ENCODE measurements around the gene MICAL3.
"Not testable (repeated sequence)": the region's sequence is repeated elsewhere in the genome, so short reads cannot be mapped to it uniquely, and the experiment has no call there.

The MICAL3 gene

DNA sequence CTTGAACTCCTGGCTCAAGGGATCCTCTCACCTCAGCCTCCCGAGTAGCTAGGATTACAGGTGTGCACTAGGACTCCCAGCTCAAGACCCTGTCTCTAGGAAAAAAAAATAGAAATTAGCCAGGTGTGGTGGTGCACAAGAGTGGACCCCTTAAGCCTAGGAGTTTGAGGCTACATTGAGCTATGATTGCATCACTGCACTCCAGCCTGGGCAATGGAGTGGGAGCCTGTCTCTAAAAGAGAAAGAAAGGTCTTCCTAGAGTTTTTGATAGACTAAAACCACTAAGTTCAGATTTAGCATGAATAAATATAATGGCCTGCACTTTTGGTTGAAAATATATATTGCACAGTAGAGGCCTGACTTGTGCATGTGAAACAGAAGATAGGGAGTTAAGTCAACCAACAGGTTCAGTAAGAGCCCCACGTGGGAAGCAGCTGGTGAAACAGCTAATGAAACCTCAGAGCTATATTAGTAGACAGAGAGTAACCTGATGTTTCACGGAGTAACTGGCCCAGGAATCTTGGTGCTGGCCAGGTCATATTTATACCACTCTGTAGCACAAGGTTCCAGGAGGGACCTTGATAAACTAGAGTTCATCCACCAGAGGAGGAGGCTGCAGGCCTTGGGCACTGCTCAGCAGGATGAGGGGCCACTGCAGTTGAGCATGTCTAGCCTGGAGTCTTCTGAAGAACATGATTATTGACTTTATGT lies 4.6 kb upstream of the MICAL3 start:
- DNase-seq, result no peak

DNA sequence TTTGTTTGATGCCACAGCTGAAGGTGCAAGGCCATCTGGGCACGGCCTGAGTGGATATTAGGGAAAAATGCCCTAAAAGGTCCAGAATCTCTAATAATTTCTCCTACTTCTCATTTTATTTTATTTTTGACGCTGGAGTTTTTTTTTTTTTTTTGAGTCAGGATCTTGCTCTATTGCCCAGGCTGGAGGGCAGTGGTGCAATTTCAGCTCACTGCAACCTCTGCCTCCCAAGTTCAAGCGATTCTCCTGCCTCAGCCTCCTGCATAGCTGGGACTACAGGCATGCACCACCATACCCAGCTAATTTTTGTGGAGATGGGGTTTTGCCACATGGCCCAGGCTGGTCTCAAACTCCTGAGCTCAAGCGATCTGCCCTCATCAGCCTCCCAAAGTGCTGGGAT lies 1.5 kb upstream of the MICAL3 start:
- not testable (repeated sequence) for DNase-seq

DNA sequence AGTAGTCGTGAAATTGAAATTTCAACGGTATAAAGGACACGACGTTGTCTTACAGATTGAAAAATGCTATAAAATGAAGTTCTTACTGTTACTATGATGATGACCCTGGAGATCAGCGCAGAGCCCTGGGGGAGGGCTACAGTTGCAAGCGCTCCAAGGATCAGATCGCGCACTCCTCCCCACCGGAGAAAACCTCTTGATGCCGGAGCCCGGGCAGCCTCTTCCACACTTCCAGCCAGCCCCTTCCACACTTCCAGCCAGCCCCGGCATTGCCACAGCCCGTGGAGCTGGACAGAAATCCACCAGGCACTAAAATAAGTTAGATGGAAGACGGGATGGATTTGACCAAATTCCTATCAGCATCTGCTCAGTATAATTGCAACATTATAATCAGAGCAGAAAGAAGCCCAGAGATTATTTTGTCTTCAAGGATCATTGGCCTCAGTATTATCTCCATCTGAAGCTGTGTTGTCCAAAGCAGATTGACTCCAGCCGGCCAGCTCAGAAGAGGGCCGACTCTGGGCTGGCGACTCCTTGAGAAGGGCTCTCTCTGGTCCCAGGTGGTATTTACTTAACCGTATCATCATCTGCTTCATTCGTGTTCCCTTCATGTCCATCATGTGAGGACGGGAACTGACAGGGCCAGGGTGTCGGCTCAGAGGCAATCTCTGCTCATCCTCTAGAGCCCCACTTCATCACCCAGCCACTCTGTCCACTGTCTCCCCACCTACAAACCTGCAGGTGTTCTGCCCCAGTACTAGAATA lies 777 bp upstream of the MICAL3 start:
- no peak for DNase-seq

DNA sequence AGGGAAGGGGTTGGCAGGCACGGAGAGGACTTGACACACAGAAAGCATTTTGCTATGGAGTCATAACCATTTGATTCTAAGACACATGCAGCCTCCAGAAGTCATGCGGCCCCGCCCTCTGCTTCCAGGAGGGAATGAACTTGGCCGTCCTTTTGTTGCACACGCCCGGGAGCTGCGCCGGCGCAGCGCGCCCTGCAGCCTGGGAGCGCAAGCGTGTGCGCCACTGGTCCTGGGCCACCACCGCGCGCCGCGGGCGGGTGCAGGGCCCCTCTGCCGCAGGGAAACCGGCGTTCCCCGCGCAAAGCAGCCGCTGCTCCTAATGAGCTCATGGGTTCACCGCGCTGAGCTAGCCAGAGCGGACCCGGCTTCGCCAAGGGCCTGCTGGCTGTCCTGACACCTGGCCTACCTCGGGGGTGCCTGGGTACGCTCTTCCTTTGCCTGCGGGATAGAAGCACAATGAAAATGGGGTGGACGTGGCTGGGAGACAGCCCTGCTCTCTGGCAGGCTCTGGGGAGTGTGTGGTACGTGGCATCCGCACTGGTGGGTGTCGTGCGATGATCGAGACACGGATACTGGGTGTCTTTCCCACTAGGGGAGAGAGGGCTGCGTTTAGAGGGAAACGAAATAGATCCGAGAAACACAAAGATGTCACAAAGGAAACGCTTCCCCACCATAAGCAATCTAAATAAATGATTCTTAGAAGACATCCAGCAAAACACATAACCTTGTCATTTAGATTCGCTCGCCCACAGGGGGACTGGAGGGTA lies 669 bp downstream of the MICAL3 start:
- DNase-seq, result peak; percentile 89

DNA sequence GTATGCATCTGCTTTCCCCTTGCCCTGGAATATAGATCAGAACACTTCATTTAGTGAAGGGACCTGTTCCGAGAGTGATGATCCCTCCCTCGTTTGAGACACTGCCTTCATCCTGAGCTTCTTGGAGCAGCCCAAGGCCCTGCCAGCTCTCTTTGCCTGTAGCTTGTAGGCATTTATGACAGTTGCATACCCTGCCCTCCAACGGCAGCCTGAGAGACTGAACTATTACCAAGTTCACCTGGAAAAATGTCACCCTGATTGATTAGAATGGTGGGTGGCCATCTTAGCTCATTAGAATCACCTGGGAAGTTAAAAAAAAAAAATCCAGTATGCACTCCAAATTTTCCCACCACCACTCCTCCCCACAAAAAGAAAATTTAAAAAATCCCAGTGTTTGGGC lies 1.5 kb downstream of the MICAL3 start:
- no peak for DNase-seq

DNA sequence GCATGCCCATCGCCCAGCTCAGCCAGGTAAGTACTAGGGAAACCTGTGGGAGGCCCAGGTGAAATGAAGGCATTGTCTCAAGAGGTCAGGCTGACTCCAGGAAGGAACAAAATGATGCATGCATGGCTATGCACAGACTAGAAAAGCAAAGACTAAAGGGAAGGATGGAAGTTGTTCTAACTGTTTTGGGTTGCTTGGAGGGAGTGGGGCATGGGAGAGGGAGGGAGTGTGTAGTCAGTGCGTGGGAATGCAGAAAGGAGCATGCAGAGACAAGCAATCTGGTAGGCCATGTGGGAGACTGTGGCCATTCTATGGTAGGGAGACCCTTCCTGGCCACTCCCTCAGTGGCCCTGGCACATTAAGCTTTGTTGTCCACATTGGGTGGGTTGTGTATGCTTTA lies 2.9 kb downstream of the MICAL3 start:
- DNase-seq, result no peak

DNA sequence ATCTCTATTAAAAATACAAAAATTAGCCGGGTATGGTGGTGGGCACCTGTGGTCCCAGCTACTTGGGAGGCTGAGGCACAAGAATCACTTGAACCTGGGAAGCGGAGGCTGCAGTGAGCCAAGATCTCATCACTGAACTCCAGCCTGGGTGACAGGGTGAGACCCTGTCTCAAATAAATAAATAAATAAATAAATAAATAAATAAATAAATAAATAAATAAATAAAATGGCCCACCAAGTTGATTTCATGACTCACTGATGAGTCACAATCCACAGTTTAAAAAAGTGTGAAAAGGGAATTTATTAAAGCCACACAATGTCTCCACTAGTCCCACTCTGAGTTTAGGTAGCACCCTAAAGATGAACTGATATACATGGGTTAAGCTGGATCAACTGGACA lies 3.6 kb downstream of the MICAL3 start:
- DNase-seq, result not testable (repeated sequence)

DNA sequence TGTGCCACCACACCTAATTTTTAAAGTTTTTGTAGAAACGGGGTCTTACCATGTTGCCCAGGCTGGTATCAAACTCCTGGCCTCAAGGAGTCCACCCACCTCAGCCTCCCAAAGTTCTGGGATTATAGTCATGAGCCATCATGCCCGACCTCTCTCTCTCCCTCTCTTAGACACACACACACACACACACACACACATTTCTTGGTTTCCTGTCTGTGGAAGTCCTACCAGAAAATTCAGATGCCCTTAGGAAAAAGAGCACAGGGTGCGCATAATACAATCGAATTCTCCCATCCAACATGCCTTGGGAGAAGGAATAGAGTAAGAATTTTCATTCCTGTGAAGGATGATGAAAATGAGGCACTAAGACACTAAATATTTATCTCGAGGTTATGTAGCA lies 10.4 kb downstream of the MICAL3 start:
- DNase-seq, result no peak

DNA sequence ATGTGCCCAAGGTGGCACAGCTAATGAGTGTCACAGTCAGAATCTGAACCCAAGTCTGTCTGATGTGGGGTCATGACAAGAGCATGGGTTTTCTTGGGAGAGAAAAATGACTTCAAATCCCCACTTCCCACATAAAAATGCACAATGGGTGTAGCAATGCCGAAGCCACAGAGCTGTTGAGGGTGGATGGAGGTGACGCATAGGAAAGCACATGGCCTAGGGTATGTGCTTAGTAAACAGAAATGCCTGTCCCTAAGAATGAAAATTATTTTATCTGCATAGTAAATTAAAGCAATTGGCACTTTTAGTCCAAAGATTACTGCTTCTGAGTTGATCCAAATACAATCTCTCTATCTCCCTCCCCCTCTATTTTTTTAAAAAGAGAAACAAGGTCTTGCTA lies 10.9 kb downstream of the MICAL3 start:
- no peak for DNase-seq

DNA sequence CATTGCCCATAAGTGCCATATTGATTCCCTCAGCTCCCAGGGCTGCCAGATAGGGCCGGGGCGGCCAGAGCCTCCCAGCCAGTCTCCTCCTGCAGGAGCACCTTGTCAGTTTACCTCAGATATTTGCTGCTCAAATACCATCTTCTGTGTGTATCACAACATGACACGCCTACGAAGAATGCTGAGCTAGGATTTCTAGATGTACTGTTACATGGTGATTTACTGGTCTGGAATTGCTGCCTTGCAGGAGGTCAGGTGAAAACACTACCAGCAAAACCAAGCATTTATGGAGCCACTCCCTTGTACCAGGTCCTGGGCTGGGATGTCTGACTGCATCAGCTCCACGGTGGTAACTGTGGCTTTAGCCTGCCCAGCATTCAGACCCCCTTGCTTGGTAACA lies 11.8 kb downstream of the MICAL3 start:
- no peak for DNase-seq

DNA sequence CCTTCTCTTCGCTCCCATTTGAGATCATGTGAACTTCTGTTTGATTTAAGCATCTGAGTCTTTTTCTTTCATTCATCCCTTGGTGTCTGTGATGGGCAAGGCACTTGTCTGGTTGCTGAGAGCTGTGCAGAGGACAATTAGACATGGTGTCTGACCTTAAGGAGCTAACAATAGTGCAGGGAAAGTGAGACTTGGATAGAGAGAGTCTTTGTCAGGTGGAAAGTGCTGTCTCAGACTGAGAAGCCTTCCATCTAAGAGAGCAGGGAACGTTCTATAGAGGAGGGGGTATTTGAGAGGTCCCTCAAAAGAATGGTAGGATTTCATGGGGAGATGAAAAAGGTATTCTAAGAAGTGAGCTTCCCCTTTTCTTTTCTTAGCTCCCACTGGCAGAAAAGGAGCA lies 14.1 kb downstream of the MICAL3 start:
- no peak for DNase-seq

DNA sequence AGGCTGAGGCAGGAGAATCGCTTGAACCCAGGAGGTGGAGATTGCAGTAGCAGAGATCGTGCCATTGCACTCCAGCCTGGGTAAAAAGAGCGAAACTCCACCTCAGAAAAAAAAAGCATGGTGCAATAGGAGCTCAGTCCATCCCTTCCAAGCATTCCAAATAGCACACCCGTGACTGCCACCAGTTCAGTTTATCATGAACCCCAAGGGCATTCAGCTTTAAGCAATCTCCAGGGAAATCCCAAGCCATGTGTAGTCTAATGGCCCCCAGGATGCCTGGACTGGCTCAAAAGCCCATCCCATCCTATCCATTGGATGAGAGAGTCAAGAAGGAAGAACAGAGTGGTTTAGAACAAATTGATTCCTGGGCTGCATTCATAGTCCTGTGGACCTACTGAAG lies 16.2 kb downstream of the MICAL3 start:
- DNase-seq, result no peak

DNA sequence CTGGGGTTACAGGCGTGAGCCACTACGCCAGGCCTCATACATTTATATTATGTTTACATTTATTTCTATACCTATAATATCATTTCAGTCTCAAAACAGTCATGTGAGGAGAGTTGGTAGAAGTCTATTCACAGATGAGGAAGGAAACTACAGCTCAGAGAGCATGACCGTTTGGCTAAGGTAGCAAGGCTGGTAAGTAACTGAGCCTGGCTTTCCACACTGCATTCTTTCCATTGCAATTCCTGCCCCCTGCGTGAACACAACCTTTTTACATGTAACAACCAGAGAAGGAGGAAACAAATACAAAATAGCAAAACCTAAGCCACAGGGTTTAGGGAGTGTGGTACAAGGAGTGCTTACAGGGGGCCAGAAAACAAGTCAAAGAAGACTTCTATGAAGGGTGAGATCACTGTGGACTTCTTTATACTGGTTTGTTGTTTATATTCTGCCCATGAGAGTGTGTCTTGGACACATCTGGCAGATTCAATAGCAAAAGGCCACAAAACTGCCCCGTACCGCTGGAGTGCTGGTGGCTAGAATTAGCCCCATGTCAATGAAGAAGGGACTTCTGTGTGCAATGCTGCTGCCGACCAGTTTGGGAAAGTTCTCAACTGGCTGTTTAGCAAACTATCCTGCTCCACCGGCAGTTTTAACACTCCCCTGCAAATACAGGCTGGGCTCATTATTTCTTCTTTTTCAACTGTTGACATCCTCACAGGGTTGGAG lies 19.0 kb downstream of the MICAL3 start:
- no peak for DNase-seq

DNA sequence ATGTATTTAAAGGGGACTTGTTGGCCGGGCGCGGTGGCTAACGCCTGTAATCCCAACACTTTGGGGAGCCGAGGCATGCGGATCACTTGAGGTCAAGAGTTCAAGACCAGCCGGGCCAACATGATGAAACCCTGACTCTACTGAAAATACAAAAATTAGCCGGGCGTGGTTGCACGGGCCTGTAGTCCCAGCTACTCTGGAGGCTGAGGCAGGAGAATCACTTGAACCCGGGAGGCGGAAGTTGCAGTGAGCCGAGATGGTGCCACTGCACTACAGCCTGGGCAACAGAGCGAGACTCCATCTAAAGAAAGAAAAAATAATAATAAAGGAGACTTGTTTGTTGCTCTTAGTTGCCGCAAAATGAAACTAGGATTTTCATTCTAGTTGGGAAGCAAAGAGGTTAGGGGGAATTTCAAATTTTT lies 22.5 kb downstream of the MICAL3 start:
- DNase-seq, result not testable (repeated sequence)

DNA sequence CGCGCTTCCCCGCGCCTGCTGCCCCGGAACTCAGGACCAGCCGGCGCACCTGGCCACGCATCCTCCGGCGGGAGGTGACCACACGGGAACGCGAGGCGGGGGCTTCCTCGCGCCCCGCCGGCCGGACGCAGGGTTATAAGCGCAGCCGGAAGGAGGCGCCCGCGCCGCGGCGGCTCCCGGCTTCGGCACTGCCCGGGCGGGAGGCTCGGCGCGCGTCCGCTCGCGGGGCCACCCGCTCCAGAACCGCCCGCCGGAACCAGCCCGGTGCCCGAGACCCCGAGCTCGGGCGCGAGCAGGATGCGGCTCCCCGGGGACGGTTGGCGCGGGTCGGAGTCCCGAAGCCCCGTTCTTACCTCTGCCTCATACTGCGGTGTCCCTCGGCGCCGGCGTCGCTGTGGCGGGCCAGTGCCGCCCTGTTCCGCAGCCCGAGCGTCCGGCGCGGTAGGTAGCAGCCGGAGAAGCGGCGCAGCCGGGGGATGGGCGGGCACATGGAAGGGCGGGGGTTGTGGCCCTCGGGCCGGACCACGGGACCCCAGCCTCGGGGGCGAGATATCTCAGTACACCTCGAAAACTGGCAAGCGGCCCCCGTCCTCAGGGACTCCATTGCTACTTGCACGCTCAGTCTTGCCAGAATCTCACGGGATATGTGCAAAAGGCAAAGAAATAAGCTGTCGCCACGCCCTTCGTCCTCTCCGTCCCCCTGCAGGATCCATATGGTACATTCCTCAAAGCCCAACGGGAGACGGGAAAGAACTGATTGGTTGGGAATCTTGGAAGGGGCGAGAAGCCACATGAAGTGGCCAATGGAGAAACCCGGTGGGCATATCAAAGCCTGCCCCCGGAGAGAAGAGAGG lies 23.1 kb downstream of the MICAL3 start:
- DNase-seq, result peak; percentile 99

DNA sequence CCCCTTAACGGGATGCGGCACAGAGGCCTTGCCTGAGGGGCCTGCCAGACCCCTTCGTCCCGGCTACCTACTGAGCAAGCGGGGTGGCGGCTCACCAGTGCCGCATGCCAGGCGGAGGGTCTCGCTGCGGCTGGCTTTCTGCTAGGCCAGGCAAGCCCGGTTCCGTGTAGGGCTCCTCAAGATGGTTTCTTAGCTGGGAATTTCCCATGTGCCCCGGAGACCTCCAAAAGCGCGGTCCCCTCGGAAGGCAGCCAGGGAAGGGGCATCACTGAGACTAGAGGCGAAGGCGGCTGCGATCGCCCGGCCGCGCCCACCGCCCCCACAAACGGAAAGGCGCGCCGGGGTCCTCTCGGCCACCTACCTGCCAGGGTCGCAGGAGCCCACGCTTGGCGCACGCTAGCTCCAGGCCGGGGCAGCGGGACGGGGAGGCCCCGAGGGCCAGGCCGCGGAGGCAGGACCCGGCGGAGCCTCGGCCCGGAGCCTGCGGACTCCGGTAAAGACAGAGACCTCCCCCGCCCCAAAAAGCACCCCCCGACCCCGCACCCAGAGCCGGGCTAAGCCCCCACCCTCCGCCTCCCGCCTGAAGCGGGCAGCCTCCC lies 23.8 kb downstream of the MICAL3 start:
- peak; percentile 74 for DNase-seq

DNA sequence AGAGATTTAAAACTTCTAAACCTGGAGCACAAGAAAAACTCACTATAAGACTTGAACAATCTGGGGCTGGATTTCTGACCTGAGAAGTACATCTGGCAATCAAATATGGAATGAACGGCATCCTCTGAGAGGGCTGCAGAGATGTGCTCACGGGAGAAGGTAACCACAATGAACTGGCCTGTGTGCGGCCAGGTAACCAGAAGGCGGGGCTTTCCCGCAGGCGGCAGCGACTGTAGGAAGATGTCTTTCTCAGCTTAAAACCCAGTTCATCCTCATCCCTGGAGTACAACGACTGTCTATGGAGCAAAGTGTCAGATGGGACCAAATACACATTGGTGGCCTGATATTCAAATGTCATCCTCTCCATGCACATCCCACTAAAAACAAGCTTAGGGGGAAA lies 24.5 kb downstream of the MICAL3 start:
- no peak for DNase-seq

DNA sequence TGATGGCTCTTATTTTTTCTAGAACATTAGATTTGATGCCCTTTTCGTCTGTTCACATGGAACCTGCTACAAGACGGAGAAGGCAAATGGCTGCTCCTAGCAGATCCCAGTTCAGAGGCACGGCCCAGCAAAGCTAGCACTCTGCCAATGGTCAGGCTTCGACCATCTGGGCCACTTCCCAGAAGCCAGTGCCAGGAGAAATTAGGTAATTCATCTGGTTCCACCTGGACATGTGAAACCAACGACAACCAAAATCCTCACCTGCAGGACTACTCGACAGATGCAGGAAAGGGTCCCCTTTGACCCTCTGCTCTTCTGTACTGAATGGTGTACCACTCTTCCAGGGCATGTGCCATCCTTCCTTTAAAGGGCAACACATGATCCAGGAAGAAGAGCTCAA lies 25.4 kb downstream of the MICAL3 start:
- DNase-seq, result no peak

DNA sequence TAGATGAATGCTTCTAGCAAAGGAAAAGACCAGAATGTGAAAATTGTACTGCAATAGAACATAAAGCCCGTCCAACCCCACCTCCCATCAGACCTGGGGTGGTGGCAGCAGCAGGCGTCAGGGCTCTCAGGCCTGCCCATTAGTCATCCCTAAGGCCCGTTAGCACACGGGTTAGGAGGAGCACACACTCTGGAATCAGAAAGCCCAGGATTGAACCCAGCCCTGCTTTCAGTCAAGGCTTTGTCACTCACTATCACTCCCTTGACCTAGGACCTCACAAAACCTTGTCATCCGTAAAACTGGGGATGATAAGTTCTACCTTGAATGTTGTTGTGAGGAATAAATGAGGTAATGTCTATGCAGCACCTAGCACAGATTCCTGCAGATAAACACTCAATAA lies 26.9 kb downstream of the MICAL3 start:
- no peak for DNase-seq

DNA sequence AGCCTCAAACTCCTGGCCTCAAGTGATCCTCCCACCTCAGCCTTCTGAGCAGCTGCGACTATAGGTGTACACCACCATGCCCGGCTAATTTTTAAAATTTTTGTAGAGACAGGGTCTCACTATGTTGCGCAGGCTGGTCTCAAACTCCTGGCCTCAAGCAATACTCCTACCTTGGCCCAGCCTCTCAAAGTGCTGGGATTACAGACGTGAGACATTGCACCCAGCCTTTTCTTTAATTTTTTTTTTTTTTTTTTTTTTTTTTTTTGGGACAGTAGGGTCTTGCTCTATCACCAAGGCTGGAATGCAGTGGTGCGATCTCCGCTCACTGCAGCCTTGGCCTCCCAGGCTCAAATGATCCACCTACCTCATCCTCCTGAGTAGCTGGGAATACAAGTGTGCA lies 29.1 kb downstream of the MICAL3 start:
- DNase-seq, result not testable (repeated sequence)

DNA sequence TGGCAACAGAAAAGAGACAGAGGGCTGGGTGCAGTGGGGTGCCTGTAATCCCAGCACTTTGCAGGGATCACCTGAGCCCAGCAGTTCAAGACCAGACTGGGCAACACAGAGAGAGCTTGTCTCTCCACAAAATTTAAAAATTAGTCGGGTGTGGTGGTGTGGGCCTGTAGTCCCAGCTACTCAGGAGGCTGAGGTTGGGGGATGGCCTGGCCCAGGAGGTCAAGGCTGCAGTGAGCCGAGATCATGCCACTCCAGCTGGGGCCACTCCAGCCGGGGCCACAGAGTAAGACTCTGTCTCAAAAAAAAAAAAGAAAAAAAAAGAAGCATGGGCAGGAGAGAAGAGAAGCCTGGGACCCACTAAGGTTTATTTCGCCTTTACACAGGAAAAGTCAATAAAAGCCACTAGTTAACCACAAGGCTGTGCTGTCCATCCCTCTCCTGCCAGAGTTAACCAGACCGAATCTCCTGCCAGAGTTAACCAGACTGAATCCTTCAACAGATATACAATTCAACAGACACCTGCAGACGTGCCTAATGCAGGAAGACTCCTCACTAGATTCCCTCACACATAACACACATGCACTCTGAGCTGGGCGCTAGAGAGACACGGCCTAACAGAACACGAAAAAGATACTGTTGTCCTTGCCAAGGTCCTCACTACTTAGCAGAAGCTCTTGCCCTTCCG lies 29.8 kb downstream of the MICAL3 start:
- no peak for DNase-seq

Data from eye (tissue), 1 donor.